GM23338 (cell line): ENCODE measurements around the gene ERBB4.

ENCODE experiments used
- ZNF114 ChIP-seq: fragments of 250-450 bp; sonication (Bioruptor Pico); IDR thresholded peaks from 2 replicates; pipeline ENCODE4 v1.5.0; 2020; ENCODE audit warnings: mild to moderate bottlenecking, moderate library complexity
- TF ChIP-seq, protein P1 (sequence below), 2 experiments: fragments of 200-600 bp in 1 of 2; sonication (generic) in 1 of 2; conservative IDR thresholded peaks; 2 replicates each; pipeline versions ENCODE4 v1.5.1 to v1.6.1; 2016 to 2017; ENCODE audit warnings: antibody characterized with exemption in 2 of 2, low read depth in 2 of 2, mild to moderate bottlenecking in 2 of 2, moderate library complexity in 1 of 2

- no peak for TF ChIP-seq ZNF114 (CRISPR knock-in tag)
- TF ChIP-seq, protein P1, sequence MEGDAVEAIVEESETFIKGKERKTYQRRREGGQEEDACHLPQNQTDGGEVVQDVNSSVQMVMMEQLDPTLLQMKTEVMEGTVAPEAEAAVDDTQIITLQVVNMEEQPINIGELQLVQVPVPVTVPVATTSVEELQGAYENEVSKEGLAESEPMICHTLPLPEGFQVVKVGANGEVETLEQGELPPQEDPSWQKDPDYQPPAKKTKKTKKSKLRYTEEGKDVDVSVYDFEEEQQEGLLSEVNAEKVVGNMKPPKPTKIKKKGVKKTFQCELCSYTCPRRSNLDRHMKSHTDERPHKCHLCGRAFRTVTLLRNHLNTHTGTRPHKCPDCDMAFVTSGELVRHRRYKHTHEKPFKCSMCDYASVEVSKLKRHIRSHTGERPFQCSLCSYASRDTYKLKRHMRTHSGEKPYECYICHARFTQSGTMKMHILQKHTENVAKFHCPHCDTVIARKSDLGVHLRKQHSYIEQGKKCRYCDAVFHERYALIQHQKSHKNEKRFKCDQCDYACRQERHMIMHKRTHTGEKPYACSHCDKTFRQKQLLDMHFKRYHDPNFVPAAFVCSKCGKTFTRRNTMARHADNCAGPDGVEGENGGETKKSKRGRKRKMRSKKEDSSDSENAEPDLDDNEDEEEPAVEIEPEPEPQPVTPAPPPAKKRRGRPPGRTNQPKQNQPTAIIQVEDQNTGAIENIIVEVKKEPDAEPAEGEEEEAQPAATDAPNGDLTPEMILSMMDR (conservative IDR thresholded peaks at IDR 0.05; ENCODE audit: low read depth in 2 of 2): no peak
These were observed 815.7 kb downstream of the ERBB4 start for GRCh38 chr2:211722928-211723327.
